ENCODE measurements around the gene PDXK. TPM values are rescaled to one million over a fixed set of nuclear protein-coding genes. Genes with fewer than 3 reads are reported as not detected.
A peak's percentile ranks its signal among the peaks of the same experiment; 100 is the strongest.

PDXK gene
- polyA plus RNA-seq, 1 of the 3 experiments (the other 2 are of a cell fraction) = 85.7 TPM

- POLR2A ChIA-PET = no interaction called here
- H2AFZ ChIP-seq (ENCODE audit: low read depth) = no peak overlapping the region
Measured at GRCh38 chr21:43786807-43787440, 68.0 kb downstream of the PDXK start.

DNA sequence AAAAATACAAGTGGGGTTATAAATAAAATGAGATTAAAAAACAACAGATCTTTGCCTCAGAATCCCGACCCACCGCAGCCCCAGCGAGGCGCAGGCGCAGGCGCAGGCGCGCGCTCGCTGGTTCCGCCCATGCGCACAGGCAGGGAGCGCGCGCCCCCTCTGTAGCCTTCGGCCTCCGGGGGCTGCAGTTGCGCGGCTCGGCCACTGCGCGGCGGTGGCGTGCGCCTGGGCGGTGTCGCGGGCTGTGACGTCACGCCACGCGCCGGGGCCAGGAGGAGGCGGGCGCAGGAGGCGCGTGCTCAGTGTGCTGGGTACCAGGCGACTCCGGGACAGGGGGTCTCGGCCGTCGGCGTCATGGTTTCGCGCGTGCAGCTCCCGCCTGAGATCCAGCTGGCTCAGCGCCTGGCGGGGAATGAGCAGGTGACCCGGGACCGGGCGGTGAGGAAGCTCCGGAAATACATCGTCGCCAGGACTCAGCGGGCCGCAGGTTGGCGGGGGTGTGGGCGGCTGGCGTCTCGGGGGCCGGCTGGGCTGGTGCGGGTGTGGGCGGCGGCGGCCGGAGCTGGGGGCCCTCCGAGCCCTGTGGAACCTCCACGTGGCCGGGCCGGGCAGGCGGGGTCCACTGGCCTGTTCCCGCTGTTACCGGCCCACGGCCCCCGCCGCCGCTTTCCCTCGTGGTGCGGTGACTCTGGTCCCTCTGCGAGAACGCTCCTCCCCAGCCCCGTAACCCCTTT lies 70.5 kb downstream of the PDXK start, which contains the start of gene RRP1:
Gene RRP1, plus strand, starts transcription at position 302 of the 734 bp plus-strand sequence. Its CDS starts 53 bp downstream, at position 355.
- POLR2A ChIA-PET = interaction anchor here (0.6 to 1.2 kb wide), 4 partner anchors 16 to 223 kb away, joined by 3 read pairs; partner anchors contain the start of genes HSF2BP and TRAPPC10
- Histone ChIP-seq H3K4me2 (peak within 1 kb of the TSS; percentile 94), H3K27ac (ENCODE audit: low read depth in 2 of 2, low read length in 1 of 2) (peak within 1 kb of the TSS; percentile 77 to 88), H3K4me3 (ENCODE audit: low read depth in 2 of 2, low read length in 1 of 2) (peak within 1 kb of the TSS; percentile 80 to 99), H3K4me1 (ENCODE audit: control insufficient read depth in 1 of 2, insufficient read depth in 2 of 2, low read depth in 1 of 2, low read length in 1 of 2) (peaks cover 10 to 11% of the 10 kb centered on the region in 2 experiments; a peak in 2 of 4 replicates), H2AFZ (ENCODE audit: low read depth) (peak within 1 kb of the TSS; percentile 91), H4K20me1 (ENCODE audit: insufficient read depth) (peaks cover 4% of the 10 kb centered on the region), H3K9me3 (no peaks in the 10 kb centered on the region), H3K36me3 (replicated peaks in 1 of 2; ENCODE audit: control insufficient read depth in 1 of 2, insufficient read depth in 2 of 2, low read length in 1 of 2) (peaks cover 18 to 28% of the 10 kb centered on the region in 2 experiments), H3K27me3 (ENCODE audit: insufficient read depth) (no peaks in the 10 kb centered on the region), H3K79me2 (ENCODE audit: insufficient read depth) (peaks cover 50% of the 10 kb centered on the region), H3K9ac (peak within 1 kb of the TSS; percentile 80), H3F3A (replicated peaks; ENCODE audit: insufficient read depth) (peaks cover 10% of the 10 kb centered on the region), H3K9me2 (no peaks in the 10 kb centered on the region)
- DNase-seq = peak; percentile 99
- CTCF ChIA-PET = interaction anchor here (0.6 to 2.0 kb wide), 16 partner anchors 10 to 493 kb away, joined by 3 to 9 read pairs (median 4); no protein-coding TSS in a partner anchor
- WGBS (ENCODE audit: low lambda C conversion rate) = 1% methylated on average over 14 of the region's 83 CpGs
- TF ChIP-seq FOSL2 (IDR thresholded peaks at IDR 0.05; ENCODE audit: borderline replicate concordance, low read depth) (no peak), RFX5 (IDR thresholded peaks at IDR 0.05; ENCODE audit: low read length) (no peak), MAX (IDR thresholded peaks at IDR 0.05; ENCODE audit: low read depth) (peak; percentile 89), YY1 (IDR thresholded peaks at IDR 0.05; ENCODE audit: low read depth) (no peak), CTCF (IDR thresholded peaks at IDR 0.05) (peak; percentile 72), MXI1 (IDR thresholded peaks at IDR 0.05; ENCODE audit: low read depth, low read length) (peak; percentile 96), RXRA (IDR thresholded peaks at IDR 0.05; ENCODE audit: borderline replicate concordance, low read depth) (no peak), RAD21 (IDR thresholded peaks at IDR 0.05; ENCODE audit: low read length) (peak; percentile 30; the same call in 1 of the 2 replicates), SMC3 (IDR thresholded peaks at IDR 0.05; ENCODE audit: low read depth, low read length) (peak; percentile 49), POLR2AphosphoS5 (IDR thresholded peaks at IDR 0.05; ENCODE audit: low read depth, low read length) (peak; percentile 93; the same call in 1 of the 2 replicates), SIN3A (IDR thresholded peaks at IDR 0.05; ENCODE audit: borderline replicate concordance, low read depth, low read length) (peak; percentile 64; the same call in 1 of the 2 replicates), CHD2 (IDR thresholded peaks at IDR 0.05; ENCODE audit: low read length, partially characterized antibody) (peak; percentile 81), NRF1 (IDR thresholded peaks at IDR 0.05; ENCODE audit: low read depth, low read length) (peak; percentile 99)

More at GRCh38 chr21:43786807-43787440, 68.0 kb downstream of the PDXK start:
- Histone ChIP-seq H4K20me1 (ENCODE audit: insufficient read depth) (peaks cover 4% of the 10 kb centered on the region), H3K79me2 (ENCODE audit: insufficient read depth) (peaks cover 25% of the 10 kb centered on the region), H3K9ac (no peak overlapping the region), H3K27ac (ENCODE audit: low read depth in 2 of 2, low read length in 1 of 2) (no peak overlapping the region), H3K9me2 (no peaks in the 10 kb centered on the region), H3K4me1 (ENCODE audit: control insufficient read depth in 1 of 2, insufficient read depth in 2 of 2, low read depth in 1 of 2, low read length in 1 of 2) (peaks cover 10 to 11% of the 10 kb centered on the region in 2 experiments; a peak in 2 of 4 replicates), H3K9me3 (no peaks in the 10 kb centered on the region), H3F3A (replicated peaks; ENCODE audit: insufficient read depth) (peaks cover 10% of the 10 kb centered on the region), H3K27me3 (ENCODE audit: insufficient read depth) (no peaks in the 10 kb centered on the region), H3K4me2 (no peak overlapping the region), H3K4me3 (ENCODE audit: low read depth in 2 of 2, low read length in 1 of 2) (no peak overlapping the region), H3K36me3 (replicated peaks in 1 of 2; ENCODE audit: control insufficient read depth in 1 of 2, insufficient read depth in 2 of 2, low read length in 1 of 2) (peaks cover 3% of the 10 kb centered on the region in 2 experiments)
- 87% methylated on average over 16 of the region's 38 CpGs for WGBS (ENCODE audit: low lambda C conversion rate)
- TF ChIP-seq ELF1 (IDR thresholded peaks at IDR 0.05) (no peak), POLR2AphosphoS5 (IDR thresholded peaks at IDR 0.05; ENCODE audit: low read depth, low read length) (no peak), SMC3 (IDR thresholded peaks at IDR 0.05; ENCODE audit: low read depth, low read length) (no peak), MXI1 (IDR thresholded peaks at IDR 0.05; ENCODE audit: low read depth, low read length) (no peak)
- TF ChIP-seq, protein P1, sequence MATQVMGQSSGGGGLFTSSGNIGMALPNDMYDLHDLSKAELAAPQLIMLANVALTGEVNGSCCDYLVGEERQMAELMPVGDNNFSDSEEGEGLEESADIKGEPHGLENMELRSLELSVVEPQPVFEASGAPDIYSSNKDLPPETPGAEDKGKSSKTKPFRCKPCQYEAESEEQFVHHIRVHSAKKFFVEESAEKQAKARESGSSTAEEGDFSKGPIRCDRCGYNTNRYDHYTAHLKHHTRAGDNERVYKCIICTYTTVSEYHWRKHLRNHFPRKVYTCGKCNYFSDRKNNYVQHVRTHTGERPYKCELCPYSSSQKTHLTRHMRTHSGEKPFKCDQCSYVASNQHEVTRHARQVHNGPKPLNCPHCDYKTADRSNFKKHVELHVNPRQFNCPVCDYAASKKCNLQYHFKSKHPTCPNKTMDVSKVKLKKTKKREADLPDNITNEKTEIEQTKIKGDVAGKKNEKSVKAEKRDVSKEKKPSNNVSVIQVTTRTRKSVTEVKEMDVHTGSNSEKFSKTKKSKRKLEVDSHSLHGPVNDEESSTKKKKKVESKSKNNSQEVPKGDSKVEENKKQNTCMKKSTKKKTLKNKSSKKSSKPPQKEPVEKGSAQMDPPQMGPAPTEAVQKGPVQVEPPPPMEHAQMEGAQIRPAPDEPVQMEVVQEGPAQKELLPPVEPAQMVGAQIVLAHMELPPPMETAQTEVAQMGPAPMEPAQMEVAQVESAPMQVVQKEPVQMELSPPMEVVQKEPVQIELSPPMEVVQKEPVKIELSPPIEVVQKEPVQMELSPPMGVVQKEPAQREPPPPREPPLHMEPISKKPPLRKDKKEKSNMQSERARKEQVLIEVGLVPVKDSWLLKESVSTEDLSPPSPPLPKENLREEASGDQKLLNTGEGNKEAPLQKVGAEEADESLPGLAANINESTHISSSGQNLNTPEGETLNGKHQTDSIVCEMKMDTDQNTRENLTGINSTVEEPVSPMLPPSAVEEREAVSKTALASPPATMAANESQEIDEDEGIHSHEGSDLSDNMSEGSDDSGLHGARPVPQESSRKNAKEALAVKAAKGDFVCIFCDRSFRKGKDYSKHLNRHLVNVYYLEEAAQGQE (IDR thresholded peaks at IDR 0.05; ENCODE audit: low read depth, low read length) = no peak
- no peak for DNase-seq
- CTCF ChIA-PET = no interaction called here

Measured in SK-N-SH (cell line).